ENCODE results near the gene FRMPD4. TPM values are rescaled to one million over a fixed set of nuclear protein-coding genes. Genes with fewer than 3 reads are reported as not detected.

Gene FRMPD4
- total RNA-seq, 1 experiment from 2014 or later: 0.24 TPM

GRCh38 chrX:12617241-12617640 lies 479.0 kb downstream of the FRMPD4 start:
- H2AFZ ChIP-seq (ENCODE audit: low read length): no peak overlapping the region
- no peak overlapping the region for H3K4me2 ChIP-seq (ENCODE audit: insufficient read depth, insufficient read length, low read length)
- Mint-ChIP-seq H3K9me3 (peaks cover 61 to 64% of the 10 kb centered on the region in 2 experiments), H3K27me3 (ENCODE audit: low read depth) (no peaks in the 10 kb centered on the region), H3K36me3 (ENCODE audit: insufficient read depth in 1 of 3, low read depth in 3 of 3) (no peaks in the 10 kb centered on the region; a peak in 1 of 7 replicates), H3K27ac (no peak overlapping the region), H3K4me3 (no peak overlapping the region), H3K4me1 (no peaks in the 10 kb centered on the region)
- H3K27ac ChIP-seq (ENCODE audit: insufficient read length, low read depth, low read length): no peak overlapping the region
- no peaks in the 10 kb centered on the region for H3K23me2 ChIP-seq (ENCODE audit: insufficient read length, low read depth, low read length, poor library complexity, severe bottlenecking)
- no peak overlapping the region for H4K5ac ChIP-seq (ENCODE audit: insufficient read length, low read depth, low read length)
- H3K56ac ChIP-seq (ENCODE audit: insufficient read length, low read depth, low read length): no peak overlapping the region
- H3K27me3 ChIP-seq (ENCODE audit: insufficient read depth, low read length): no peaks in the 10 kb centered on the region
- H4K20me1 ChIP-seq (ENCODE audit: control insufficient read depth, insufficient read depth, insufficient read length): no peaks in the 10 kb centered on the region
- H2AK5ac ChIP-seq (ENCODE audit: insufficient read length, low read length): no peak overlapping the region
- no peak overlapping the region for H3T11ph ChIP-seq (ENCODE audit: low read length)
- H2BK20ac ChIP-seq (ENCODE audit: low read depth, low read length, poor library complexity, severe bottlenecking): no peak overlapping the region
- no peak overlapping the region for H3K14ac ChIP-seq (ENCODE audit: insufficient read depth, low read length)
- no peak for TF ChIP-seq CTCF (conservative IDR thresholded peaks at IDR 0.05)
- no peaks in the 10 kb centered on the region for H3K79me1 ChIP-seq (ENCODE audit: insufficient read depth, low read depth, low read length, poor library complexity, severe bottlenecking)
- H2BK5ac ChIP-seq (ENCODE audit: insufficient read length, low read length): no peak overlapping the region
- no peak overlapping the region for H4K91ac ChIP-seq (ENCODE audit: insufficient read length, low read depth, low read length)
- no peak for DNase-seq
- no peak overlapping the region for H3K9ac ChIP-seq (ENCODE audit: extremely low read depth, insufficient read length, low read length)
- H2BK120ac ChIP-seq (ENCODE audit: low read depth, low read length, poor library complexity, severe bottlenecking): no peak overlapping the region
- H3K4ac ChIP-seq (ENCODE audit: low read depth, low read length): no peak overlapping the region
- no peak overlapping the region for H4K8ac ChIP-seq (replicated peaks; ENCODE audit: insufficient read length, low read depth, low read length)
- H3K18ac ChIP-seq (ENCODE audit: insufficient read length, low read depth, low read length): no peak overlapping the region
- no peaks in the 10 kb centered on the region for H3K4me1 ChIP-seq (ENCODE audit: insufficient read depth, low read length)
- H3K79me2 ChIP-seq (ENCODE audit: insufficient read depth, low read length): no peaks in the 10 kb centered on the region
- no peaks in the 10 kb centered on the region for H3K9me3 ChIP-seq (ENCODE audit: control insufficient read depth, low read depth, low read length)
- H3K23ac ChIP-seq (ENCODE audit: insufficient read length, low read depth, low read length): no peak overlapping the region
- H2BK15ac ChIP-seq (ENCODE audit: low read depth, low read length): no peak overlapping the region
- no peak overlapping the region for H2BK12ac ChIP-seq (ENCODE audit: insufficient read length, low read depth, low read length)

Data from H9 (cell line).